ENCODE measurements around the gene TEX22.

The TEX22 gene

GRCh38 chr14:105394714-105395537, 3.4 kb upstream of the TEX22 start:
- no peak overlapping the region for H3K4me3 ChIP-seq
- no peak for DNase-seq (ENCODE audit: low spot score)
- H3K27ac ChIP-seq: no peak overlapping the region
- no peak for TF ChIP-seq CTCF (IDR thresholded peaks at IDR 0.05)

- no peak overlapping the region for H3K27ac ChIP-seq
- no peak for TF ChIP-seq CTCF (IDR thresholded peaks at IDR 0.05)
- DNase-seq (ENCODE audit: low spot score): no peak
- no peak overlapping the region for H3K4me3 ChIP-seq
Measured at GRCh38 chr14:105395538-105395854, 2.8 kb upstream of the TEX22 start.

- TF ChIP-seq CTCF (IDR thresholded peaks at IDR 0.05): no peak
- H3K27ac ChIP-seq: peak overlapping the region in 1 of 2 donors; percentile 89
- H3K4me3 ChIP-seq: peak overlapping the region; percentile 83
- DNase-seq (ENCODE audit: low spot score): no peak
Measured at GRCh38 chr14:105397350-105397931, 897 bp upstream of the TEX22 start.

- DNase-seq (ENCODE audit: low spot score): no peak
- H3K27ac ChIP-seq: peak overlapping the region; percentile 73 to 89
- peak overlapping the region; percentile 83 for H3K4me3 ChIP-seq
- no peak for TF ChIP-seq CTCF (IDR thresholded peaks at IDR 0.05)
Measured at GRCh38 chr14:105398726-105399465, 558 bp downstream of the TEX22 start.

- no peak for DNase-seq (ENCODE audit: low spot score)
Measured at GRCh38 chr14:105399466-105399775, 1.1 kb downstream of the TEX22 start.

GRCh38 chr14:105400016-105400415, 1.7 kb downstream of the TEX22 start:
- no peak overlapping the region for H3K4me3 ChIP-seq
- TF ChIP-seq CTCF (IDR thresholded peaks at IDR 0.05): no peak
- H3K27ac ChIP-seq: no peak overlapping the region
- no peak for DNase-seq (ENCODE audit: low spot score)

More at GRCh38 chr14:105399466-105399775, 1.1 kb downstream of the TEX22 start:
- Histone ChIP-seq H3K27ac (no peak overlapping the region), H3K4me3 (peak overlapping the region; percentile 83)
- no peak for TF ChIP-seq CTCF (IDR thresholded peaks at IDR 0.05)

All from coronary artery (tissue), 2 donors.